ENCODE measurements around the gene ZNF583. TPM values are rescaled to one million over a fixed set of nuclear protein-coding genes. Genes with fewer than 3 reads are reported as not detected.

ZNF583 gene
- total and polyA plus RNA-seq, 2 of the 13 experiments (the other 11 are each of a cell fraction or from before 2014, with no cell fraction given), result 0.65 to 5.3 TPM

GRCh38 chr19:56403764-56404704 lies at the start of gene ZNF583 (continued):
- TF ChIP-seq NFRKB (IDR thresholded peaks at IDR 0.05) (no peak), ZNF850 (CRISPR knock-in tag; conservative IDR thresholded peaks at IDR 0.05) (no peak), ZBTB7A (CRISPR knock-in tag; IDR thresholded peaks at IDR 0.05) (no peak), GABPA (IDR thresholded peaks at IDR 0.05; ENCODE audit: low read depth, low read length) (no peak), GABPA (CRISPR knock-in tag; IDR thresholded peaks at IDR 0.05; ENCODE audit: low read depth) (peak; percentile 41), HNRNPK (IDR thresholded peaks at IDR 0.05; ENCODE audit: low read depth, low read length, poor library complexity, severe bottlenecking) (no peak), KLF6 (CRISPR knock-in tag; IDR thresholded peaks at IDR 0.05) (no peak), ZNF451 (CRISPR knock-in tag; IDR thresholded peaks at IDR 0.05) (no peak; the same call in 1 of the 2 replicates), KMT2B (CRISPR knock-in tag; IDR thresholded peaks at IDR 0.05) (peak; percentile 62; the same call in 1 of the 2 replicates), ZBTB10 (CRISPR knock-in tag; IDR thresholded peaks at IDR 0.05; ENCODE audit: borderline replicate concordance) (no peak), MXD1 (CRISPR knock-in tag; IDR thresholded peaks at IDR 0.05) (0 out of 2 replicates have a peak, but pooled peaks have one; percentile 41), ZNF772 (CRISPR knock-in tag; IDR thresholded peaks at IDR 0.05) (peak; percentile 64; the same call in 1 of the 2 replicates), ZFP36L1 (CRISPR knock-in tag; IDR thresholded peaks at IDR 0.05) (no peak), ZSCAN5A (CRISPR knock-in tag; IDR thresholded peaks at IDR 0.05; ENCODE audit: borderline replicate concordance) (no peak), E2F1 (CRISPR knock-in tag; IDR thresholded peaks at IDR 0.05) (peak; percentile 47), ZBTB34 (CRISPR knock-in tag; IDR thresholded peaks at IDR 0.05) (no peak), ZNF367 (CRISPR knock-in tag; IDR thresholded peaks at IDR 0.05; ENCODE audit: borderline replicate concordance) (no peak), EZH2 (conservative IDR thresholded peaks at IDR 0.05; ENCODE audit: low read depth, low read length) (no peak)

Measured in HepG2 (cell line).